Astrocyte of the spinal cord (primary cell): ENCODE results near the gene PDIA2.

Experiments
- DNase-seq: peaks from one replicate; pipeline ENCODE4 v3.0.0; 2011; ENCODE audit warnings: low read depth, low spot score
- H3K4me3 ChIP-seq: 2 replicates; pipeline ENCODE4 v1.5.1; 2011; ENCODE audit warnings: low read depth, mild to moderate bottlenecking, low read length, moderate library complexity
- CTCF ChIP-seq: IDR thresholded peaks from 2 replicates; pipeline ENCODE4 v1.5.1; 2012; ENCODE audit warnings: low read depth, mild to moderate bottlenecking, low read length, inconsistent platforms
- in situ Hi-C: cut with HindIII; loops from 2 replicates; pipeline ENCODE4 v1.10.0; 2017; ENCODE audit warnings: low sequenced_read_pairs

PDIA2 gene

GRCh38 chr16:318628-319027, 35.7 kb downstream of the PDIA2 start:
- no peak overlapping the region for H3K4me3 ChIP-seq
- DNase-seq = no peak
- peak; percentile 15 for TF ChIP-seq CTCF
- in situ Hi-C loops = no loop called here

GRCh38 chr16:320206-320605, 37.2 kb downstream of the PDIA2 start:
- TF ChIP-seq CTCF = no peak
- no peak for DNase-seq
- in situ Hi-C loops = no loop called here
- H3K4me3 ChIP-seq = no peak overlapping the region

- no peak for TF ChIP-seq CTCF
- in situ Hi-C loops = no loop called here
- no peak overlapping the region for H3K4me3 ChIP-seq
- DNase-seq = no peak
Observed at GRCh38 chr16:321532-321931, 38.6 kb downstream of the PDIA2 start.

- no peak for TF ChIP-seq CTCF
- in situ Hi-C loops = no loop called here
- H3K4me3 ChIP-seq = no peak overlapping the region
- DNase-seq = no peak
Observed at GRCh38 chr16:322476-323143, 39.6 kb downstream of the PDIA2 start.

GRCh38 chr16:324201-324450, 41.2 kb downstream of the PDIA2 start:
- in situ Hi-C loops = no loop called here
- TF ChIP-seq CTCF = no peak
- no peak for DNase-seq
- H3K4me3 ChIP-seq = no peak overlapping the region

- TF ChIP-seq CTCF = no peak
- H3K4me3 ChIP-seq = no peak overlapping the region
- in situ Hi-C loops = no loop called here
- no peak for DNase-seq
Observed at GRCh38 chr16:324451-325334, 41.7 kb downstream of the PDIA2 start.
